RPMI7951 (cell line): Measurements from ENCODE around the gene CSRP1. TPM values are rescaled to one million over a fixed set of nuclear protein-coding genes. Genes with fewer than 3 reads are reported as not detected.

Experiments used
- DNase-seq: peaks from one replicate; pipeline ENCODE4 v3.0.0-alpha.2; 2012; ENCODE audit warnings: low read depth
- total RNA-seq: library from RNA; depleted of rRNA; stranded (reverse); fragments of >200 nt; shearing (Covaris generic); gene quantifications from 2 replicates; pipeline ENCODE4 v1.2.3, GENCODE V29; 2014; rRNA removed

The CSRP1 gene
- total RNA-seq, 1 experiment from 2014 or later: 292 TPM

GRCh38 chr1:201456499-201457309, 50.2 kb downstream of the CSRP1 start:
- DNase-seq: peak; percentile 85

DNA sequence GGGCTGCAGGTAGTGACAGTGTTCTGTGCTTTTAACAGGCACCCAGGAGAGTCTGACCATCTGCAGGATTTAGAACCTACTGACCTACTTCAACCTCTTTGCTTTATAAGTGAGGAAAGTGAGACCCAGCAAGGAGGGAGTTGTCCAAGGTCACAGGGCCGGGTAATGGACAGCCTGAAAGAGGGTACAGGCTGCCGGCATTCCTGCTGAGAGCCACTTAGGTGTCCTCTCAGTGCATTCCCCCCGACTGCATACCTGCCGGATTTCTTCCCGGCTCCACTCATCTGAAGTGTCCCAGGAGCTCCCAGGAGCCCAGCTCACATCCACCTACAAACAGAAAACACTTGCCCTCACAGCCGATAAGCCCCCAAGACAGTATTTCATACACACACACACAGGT, 51.8 kb downstream of the CSRP1 start:
- DNase-seq: no peak

GRCh38 chr1:201454608-201455007, 52.3 kb downstream of the CSRP1 start:
- no peak for DNase-seq

GRCh38 chr1:201452866-201453265, 54.1 kb downstream of the CSRP1 start:
- DNase-seq: no peak

GRCh38 chr1:201450721-201451291, 56.1 kb downstream of the CSRP1 start:
- DNase-seq: peak; percentile 83

DNA sequence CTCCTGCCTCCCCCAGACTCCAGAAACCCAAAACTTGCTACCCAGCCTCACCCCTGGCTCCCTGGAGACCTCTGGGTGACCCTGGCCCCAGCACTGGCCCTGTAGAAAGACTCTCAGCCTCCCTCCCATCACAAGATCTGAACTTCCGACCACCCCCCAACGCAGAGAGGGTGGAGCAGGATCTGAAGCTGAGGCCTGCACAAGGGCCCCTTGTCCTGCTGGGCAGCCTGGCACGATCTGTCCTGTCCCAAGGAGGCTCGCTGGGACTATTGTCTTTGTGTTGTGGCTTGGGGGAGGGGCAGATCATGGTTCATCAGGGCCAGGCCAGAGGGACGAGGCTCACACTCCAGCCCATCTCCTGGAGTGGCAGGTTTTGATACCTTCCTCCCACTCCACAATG, 57.9 kb downstream of the CSRP1 start:
- no peak for DNase-seq

- DNase-seq: peak; percentile 72
These were observed 58.7 kb downstream of the CSRP1 start for GRCh38 chr1:201447903-201448871.

DNA sequence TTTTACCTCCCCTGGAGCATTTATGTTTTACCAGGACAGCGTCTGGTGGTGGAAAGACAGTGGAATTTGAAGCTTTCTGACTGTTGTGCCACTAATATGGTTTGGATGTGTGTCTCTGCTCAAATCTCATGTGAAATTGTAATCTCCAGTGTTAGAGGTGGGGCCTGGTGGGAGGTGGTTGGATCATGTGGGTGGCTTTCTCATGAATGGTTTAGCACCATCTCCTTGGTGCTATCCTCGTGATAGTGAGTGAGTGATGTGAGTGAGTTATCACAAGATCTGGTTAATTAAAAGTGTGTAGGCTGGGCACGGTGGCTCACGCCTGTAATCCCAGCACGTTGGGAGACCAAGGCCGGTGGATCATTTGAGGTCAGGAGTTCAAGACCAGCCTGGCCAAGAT, 61.6 kb downstream of the CSRP1 start:
- DNase-seq: no peak

DNA sequence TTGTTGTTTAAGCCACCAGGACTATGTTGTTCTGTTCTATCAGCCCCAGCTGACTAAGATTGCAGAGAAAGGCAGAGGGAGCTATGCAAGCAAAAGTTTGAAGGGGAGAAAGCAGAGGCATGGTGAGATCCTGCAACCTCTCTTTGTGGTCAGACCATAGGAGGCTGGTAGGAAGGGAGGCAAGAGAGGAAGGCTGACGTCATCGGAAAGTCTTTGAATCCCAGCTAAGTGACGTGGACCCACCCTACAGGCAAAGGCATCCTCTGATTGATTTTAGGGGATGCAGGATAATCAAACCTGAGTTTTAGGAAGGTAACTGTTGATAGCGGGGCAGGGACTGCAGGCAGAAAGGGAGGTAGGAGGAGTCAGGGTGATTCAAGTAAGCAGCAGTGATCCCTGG, 62.1 kb downstream of the CSRP1 start:
- peak; percentile 26 for DNase-seq

GRCh38 chr1:201443747-201444146, 63.2 kb downstream of the CSRP1 start:
- no peak for DNase-seq

DNA sequence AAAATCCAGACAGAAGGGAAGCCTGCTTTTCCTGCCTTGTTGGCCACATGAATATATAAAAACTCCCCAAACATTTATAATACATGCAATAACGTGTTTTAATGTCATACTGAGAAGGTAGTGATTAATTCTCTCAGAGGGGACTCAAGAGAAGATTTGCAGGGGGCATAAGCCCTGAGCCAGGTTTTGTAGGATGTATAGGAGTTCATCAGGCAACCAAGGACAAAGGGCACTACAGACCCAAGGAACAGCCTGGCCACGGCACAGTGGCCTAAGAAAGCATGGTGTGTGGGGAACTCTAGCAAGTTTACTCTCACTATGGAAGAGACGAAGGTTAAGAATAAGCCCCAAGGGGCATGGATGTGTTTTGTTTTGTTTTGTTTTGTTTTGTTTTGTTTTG, 70.0 kb downstream of the CSRP1 start:
- DNase-seq: no peak

DNA sequence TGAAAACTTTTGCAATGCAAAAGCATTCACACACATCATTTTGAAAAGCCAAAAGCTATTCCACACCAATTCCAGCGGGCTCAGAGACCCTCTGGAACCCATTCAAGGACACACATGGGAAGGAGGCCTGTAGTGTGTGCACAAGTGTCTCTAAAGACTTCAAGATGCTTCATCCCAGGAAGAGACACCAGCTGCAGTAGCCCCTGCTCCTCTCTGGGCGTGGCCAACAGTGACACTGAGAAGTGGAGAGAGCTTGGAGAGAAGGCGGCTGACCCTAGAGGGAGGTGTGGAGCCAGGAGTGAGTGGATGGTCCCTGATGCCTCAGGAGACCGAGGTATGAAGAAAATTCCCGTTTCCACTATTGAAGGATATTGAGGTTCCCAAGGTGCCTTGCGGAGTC, 70.5 kb downstream of the CSRP1 start:
- DNase-seq: peak; percentile 29

GRCh38 chr1:201434266-201434665, 72.7 kb downstream of the CSRP1 start:
- no peak for DNase-seq

GRCh38 chr1:201433609-201434008, 73.3 kb downstream of the CSRP1 start:
- DNase-seq: no peak

Other genes with a start within 250 kb of the CSRP1 start
- gene PKP1, start 223.6 kb downstream of the CSRP1 start, total RNA-seq: under 0.01 TPM in 1 of 2 replicates, not detected in the other
- gene TNNT2, start 129.4 kb downstream of the CSRP1 start, total RNA-seq: not detected in 2 replicates
- not detected in 2 replicates for gene LAD1, start 107.8 kb downstream of the CSRP1 start, total RNA-seq
- 0.10 and 0.24 TPM in 2 replicates for gene TNNI1, start 85.4 kb downstream of the CSRP1 start, total RNA-seq
- gene PHLDA3, start 37.9 kb downstream of the CSRP1 start, total RNA-seq: 6.4 and 15.8 TPM in 2 replicates
- gene NAV1, start 32.0 kb upstream of the CSRP1 start, total RNA-seq: 24.7 and 27.6 TPM in 2 replicates